Measurements from ENCODE around the gene MCUR1.
"Not testable (repeated sequence)": the region's sequence is repeated elsewhere in the genome, so short reads cannot be mapped to it uniquely, and the experiment has no call there.

MCUR1 gene

GRCh38 chr6:13841936-13842335 is 27.6 kb upstream of the MCUR1 start:
- TF ChIP-seq, protein P1, sequence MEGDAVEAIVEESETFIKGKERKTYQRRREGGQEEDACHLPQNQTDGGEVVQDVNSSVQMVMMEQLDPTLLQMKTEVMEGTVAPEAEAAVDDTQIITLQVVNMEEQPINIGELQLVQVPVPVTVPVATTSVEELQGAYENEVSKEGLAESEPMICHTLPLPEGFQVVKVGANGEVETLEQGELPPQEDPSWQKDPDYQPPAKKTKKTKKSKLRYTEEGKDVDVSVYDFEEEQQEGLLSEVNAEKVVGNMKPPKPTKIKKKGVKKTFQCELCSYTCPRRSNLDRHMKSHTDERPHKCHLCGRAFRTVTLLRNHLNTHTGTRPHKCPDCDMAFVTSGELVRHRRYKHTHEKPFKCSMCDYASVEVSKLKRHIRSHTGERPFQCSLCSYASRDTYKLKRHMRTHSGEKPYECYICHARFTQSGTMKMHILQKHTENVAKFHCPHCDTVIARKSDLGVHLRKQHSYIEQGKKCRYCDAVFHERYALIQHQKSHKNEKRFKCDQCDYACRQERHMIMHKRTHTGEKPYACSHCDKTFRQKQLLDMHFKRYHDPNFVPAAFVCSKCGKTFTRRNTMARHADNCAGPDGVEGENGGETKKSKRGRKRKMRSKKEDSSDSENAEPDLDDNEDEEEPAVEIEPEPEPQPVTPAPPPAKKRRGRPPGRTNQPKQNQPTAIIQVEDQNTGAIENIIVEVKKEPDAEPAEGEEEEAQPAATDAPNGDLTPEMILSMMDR (IDR thresholded peaks at IDR 0.05; ENCODE audit: unreplicated experiment in 3 of 3): no peak
- Mint-ChIP-seq H3K4me3 (no peak overlapping the region), H3K4me1 (no peaks in the 10 kb centered on the region)

DNA sequence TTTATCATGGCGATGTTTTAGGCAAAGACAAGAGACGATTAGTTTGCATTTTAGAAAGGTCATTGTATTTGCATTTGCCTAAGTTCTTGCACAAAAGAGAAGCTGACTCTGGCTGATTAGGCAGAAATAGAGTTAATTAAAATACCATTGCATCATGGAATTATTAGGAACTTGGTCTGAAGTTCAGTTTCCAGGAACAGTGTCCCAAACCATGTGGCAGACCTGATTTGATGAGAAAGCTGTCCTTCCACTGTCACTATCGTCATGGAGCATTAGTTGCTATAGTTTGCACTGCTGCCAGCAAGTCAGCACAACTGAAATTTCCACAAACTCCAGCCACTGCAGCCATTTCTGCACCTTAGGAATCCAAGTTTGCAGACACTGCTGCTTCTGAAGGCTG is 24.3 kb upstream of the MCUR1 start:
- TF ChIP-seq, protein P1 (IDR thresholded peaks at IDR 0.05; ENCODE audit: unreplicated experiment in 3 of 3): no peak

More at GRCh38 chr6:13841936-13842335, 27.6 kb upstream of the MCUR1 start:
- H3K36me3 Mint-ChIP-seq (ENCODE audit: low read depth): no peaks in the 10 kb centered on the region
- peaks cover 5% of the 10 kb centered on the region for H3K27me3 Mint-ChIP-seq (ENCODE audit: low read depth)
- no peak overlapping the region for H3K27ac Mint-ChIP-seq
- no peaks in the 10 kb centered on the region for H3K9me3 Mint-ChIP-seq

DNA sequence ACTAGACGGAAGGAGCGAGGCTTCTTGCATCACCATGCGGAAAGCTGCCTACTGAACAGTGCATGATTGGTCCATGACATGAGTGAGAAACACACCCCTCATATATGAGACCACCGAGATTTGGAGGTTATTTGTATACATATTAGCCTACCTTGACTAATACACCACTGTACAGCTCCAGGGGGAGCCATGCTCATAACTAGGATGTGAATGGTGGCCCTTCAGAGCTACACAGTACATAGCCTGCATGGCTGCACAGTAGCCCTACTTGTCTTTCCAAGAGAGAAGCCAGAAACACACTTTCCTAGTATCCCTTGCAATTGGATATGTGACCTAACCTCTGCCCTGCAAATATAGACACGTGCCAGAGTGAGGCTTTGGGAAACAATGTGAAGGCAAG is 21.8 kb upstream of the MCUR1 start:
- Mint-ChIP-seq H3K27ac (no peak overlapping the region), H3K9me3 (no peaks in the 10 kb centered on the region), H3K4me3 (no peak overlapping the region), H3K4me1 (no peaks in the 10 kb centered on the region), H3K36me3 (ENCODE audit: low read depth) (no peaks in the 10 kb centered on the region), H3K27me3 (ENCODE audit: low read depth) (no peaks in the 10 kb centered on the region)
- TF ChIP-seq, protein P1 (IDR thresholded peaks at IDR 0.05; ENCODE audit: unreplicated experiment in 3 of 3): no peak

More for the DNA sequence above, 24.3 kb upstream of the MCUR1 start:
- no peaks in the 10 kb centered on the region for H3K27me3 Mint-ChIP-seq (ENCODE audit: low read depth)
- H3K36me3 Mint-ChIP-seq (ENCODE audit: low read depth): no peaks in the 10 kb centered on the region
- no peaks in the 10 kb centered on the region for H3K9me3 Mint-ChIP-seq
- H3K27ac Mint-ChIP-seq: no peak overlapping the region
- no peak overlapping the region for H3K4me3 Mint-ChIP-seq
- no peaks in the 10 kb centered on the region for H3K4me1 Mint-ChIP-seq

GRCh38 chr6:13834790-13835189 is 20.4 kb upstream of the MCUR1 start:
- Mint-ChIP-seq H3K4me1 (no peaks in the 10 kb centered on the region), H3K4me3 (no peak overlapping the region), H3K36me3 (ENCODE audit: low read depth) (no peaks in the 10 kb centered on the region), H3K27me3 (ENCODE audit: low read depth) (no peaks in the 10 kb centered on the region), H3K9me3 (peaks cover 5% of the 10 kb centered on the region), H3K27ac (peak overlapping the region in 1 of 3 experiments; percentile 31)
- TF ChIP-seq, protein P1 (IDR thresholded peaks at IDR 0.05; ENCODE audit: unreplicated experiment in 3 of 3): no peak

- H3K9me3 Mint-ChIP-seq; H3K4me1 Mint-ChIP-seq; H3K27me3 Mint-ChIP-seq (ENCODE audit: low read depth); H3K27ac Mint-ChIP-seq; H3K4me3 Mint-ChIP-seq; H3K36me3 Mint-ChIP-seq (ENCODE audit: low read depth): not testable (repeated sequence)
These were observed 19.7 kb upstream of the MCUR1 start for GRCh38 chr6:13834018-13834417.

DNA sequence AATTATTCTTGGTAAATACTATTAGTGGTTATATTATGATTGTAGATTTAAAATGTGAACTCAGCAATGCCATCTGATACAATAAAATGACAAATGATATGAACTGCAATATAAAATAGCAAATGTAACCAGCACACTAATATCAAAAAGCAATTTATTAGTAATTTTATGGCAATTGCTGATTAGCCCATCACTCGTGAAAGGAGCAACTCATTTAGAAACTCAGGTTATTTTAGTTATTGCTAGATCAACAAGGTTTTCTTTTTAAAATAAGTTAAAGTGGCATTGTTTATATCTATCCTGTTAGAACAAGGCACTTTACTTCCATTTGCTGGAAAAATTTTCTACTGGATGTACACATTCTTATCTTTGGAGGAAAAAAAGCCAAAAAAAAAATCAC is 18.4 kb upstream of the MCUR1 start:
- Mint-ChIP-seq H3K4me3 (no peak overlapping the region), H3K4me1 (no peaks in the 10 kb centered on the region), H3K27ac (no peak overlapping the region), H3K36me3 (ENCODE audit: low read depth) (peaks cover 3% of the 10 kb centered on the region), H3K9me3 (peaks cover 10% of the 10 kb centered on the region), H3K27me3 (ENCODE audit: low read depth) (no peaks in the 10 kb centered on the region)
- TF ChIP-seq, protein P1 (IDR thresholded peaks at IDR 0.05; ENCODE audit: unreplicated experiment in 3 of 3): no peak
